Hepatocyte (in vitro differentiated cells): ENCODE measurements around the gene GMEB2.

ENCODE experiments used
- EZH2phosphoT487 ChIP-seq: fragments of 200-600 bp; sonication (generic); IDR thresholded peaks from one replicate; pipeline ENCODE4 v1.6.1; 2018; ENCODE audit warnings: antibody characterized with exemption, mild to moderate bottlenecking, low read depth, moderate library complexity; ENCODE audit not compliant: unreplicated experiment, severe bottlenecking
- TF ChIP-seq, protein P1 (sequence below): fragments of 200-600 bp; sonication (generic); IDR thresholded peaks from 2 replicates; pipeline ENCODE4 v1.5.1; 2016; ENCODE audit warnings: antibody characterized with exemption, mild to moderate bottlenecking; ENCODE audit not compliant: poor library complexity

- TF ChIP-seq, protein P1, sequence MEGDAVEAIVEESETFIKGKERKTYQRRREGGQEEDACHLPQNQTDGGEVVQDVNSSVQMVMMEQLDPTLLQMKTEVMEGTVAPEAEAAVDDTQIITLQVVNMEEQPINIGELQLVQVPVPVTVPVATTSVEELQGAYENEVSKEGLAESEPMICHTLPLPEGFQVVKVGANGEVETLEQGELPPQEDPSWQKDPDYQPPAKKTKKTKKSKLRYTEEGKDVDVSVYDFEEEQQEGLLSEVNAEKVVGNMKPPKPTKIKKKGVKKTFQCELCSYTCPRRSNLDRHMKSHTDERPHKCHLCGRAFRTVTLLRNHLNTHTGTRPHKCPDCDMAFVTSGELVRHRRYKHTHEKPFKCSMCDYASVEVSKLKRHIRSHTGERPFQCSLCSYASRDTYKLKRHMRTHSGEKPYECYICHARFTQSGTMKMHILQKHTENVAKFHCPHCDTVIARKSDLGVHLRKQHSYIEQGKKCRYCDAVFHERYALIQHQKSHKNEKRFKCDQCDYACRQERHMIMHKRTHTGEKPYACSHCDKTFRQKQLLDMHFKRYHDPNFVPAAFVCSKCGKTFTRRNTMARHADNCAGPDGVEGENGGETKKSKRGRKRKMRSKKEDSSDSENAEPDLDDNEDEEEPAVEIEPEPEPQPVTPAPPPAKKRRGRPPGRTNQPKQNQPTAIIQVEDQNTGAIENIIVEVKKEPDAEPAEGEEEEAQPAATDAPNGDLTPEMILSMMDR: no peak
- TF ChIP-seq EZH2phosphoT487: no peak
These were observed 84.2 kb downstream of the GMEB2 start for GRCh38 chr20:63542696-63543095.
